GM12872 (cell line): Measurements from ENCODE around the gene TAF5L.

Source experiments
- TF ChIP-seq, protein P1 (sequence below): IDR thresholded peaks from 3 replicates; pipeline ENCODE4 v1.5.1; 2011; ENCODE audit warnings: low read depth, mild to moderate bottlenecking, low read length, moderate library complexity; ENCODE audit not compliant: insufficient read depth

TAF5L gene

DNA sequence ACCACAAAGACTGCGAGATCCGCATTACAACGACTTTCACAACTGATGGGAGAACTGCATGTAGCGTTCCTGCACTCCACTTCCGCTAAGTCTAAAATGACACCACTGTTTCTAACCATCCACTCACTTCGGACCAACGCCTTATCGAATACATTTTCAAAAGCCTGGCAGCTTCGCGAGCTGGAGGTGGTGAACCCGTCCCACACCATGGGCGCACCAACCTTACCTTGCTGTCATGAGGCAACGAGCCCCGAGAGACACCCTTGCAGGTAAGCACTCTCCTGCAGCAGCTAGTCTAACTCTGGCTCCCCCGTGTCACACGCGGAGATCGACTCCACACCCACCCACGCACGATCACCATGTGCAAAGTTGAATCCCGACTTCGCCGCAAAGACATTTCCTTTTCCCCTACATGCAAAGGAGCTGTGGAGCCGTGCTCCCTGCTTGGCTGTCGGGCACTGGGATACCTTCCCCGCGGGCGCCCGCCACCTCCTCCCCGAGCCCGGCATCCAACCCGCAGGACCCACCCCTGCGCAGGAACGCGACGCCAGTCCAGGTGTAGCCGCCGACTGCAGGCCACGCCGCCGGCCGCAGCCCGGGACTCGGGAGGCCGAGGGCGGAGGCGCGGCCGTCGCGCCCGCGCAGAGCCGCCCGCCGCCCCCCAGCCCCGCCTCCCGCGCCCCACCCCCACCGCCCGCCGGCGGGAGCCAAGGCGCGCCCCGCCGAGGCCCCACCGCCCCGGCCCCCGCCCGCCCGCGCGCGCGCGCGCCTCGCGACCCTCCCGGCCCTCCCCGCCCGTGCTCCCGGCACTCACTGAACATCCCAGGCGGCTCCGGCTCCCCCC, 629 bp downstream of the TAF5L start:
- TF ChIP-seq, protein P1, sequence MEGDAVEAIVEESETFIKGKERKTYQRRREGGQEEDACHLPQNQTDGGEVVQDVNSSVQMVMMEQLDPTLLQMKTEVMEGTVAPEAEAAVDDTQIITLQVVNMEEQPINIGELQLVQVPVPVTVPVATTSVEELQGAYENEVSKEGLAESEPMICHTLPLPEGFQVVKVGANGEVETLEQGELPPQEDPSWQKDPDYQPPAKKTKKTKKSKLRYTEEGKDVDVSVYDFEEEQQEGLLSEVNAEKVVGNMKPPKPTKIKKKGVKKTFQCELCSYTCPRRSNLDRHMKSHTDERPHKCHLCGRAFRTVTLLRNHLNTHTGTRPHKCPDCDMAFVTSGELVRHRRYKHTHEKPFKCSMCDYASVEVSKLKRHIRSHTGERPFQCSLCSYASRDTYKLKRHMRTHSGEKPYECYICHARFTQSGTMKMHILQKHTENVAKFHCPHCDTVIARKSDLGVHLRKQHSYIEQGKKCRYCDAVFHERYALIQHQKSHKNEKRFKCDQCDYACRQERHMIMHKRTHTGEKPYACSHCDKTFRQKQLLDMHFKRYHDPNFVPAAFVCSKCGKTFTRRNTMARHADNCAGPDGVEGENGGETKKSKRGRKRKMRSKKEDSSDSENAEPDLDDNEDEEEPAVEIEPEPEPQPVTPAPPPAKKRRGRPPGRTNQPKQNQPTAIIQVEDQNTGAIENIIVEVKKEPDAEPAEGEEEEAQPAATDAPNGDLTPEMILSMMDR = no peak

DNA sequence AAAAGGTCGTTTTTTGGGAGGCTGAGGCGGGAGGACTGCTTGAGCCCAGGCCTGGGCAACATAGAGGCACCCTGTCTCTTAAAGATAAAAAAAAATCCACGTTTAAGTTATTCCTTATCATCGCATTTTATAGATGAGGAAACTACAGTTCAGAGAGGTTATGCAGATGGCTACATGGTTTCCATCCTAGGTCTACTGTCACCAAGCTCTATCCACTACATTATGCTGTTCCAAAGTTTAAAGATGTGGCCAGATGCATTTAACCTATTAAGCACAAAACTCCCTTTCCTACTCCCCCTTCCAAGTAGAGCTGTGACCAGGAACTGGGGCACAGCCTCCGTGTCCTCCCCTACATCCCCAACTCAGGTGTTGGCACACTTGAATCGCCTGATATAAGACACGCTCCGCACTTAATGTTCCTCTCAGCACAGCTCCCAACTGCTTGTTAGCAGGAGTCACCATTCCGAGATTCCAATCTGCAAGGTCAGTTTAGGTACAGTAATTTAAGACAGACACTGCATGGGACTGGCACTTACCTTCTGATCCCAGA, 1.3 kb downstream of the TAF5L start:
- TF ChIP-seq, protein P1 = no peak

DNA sequence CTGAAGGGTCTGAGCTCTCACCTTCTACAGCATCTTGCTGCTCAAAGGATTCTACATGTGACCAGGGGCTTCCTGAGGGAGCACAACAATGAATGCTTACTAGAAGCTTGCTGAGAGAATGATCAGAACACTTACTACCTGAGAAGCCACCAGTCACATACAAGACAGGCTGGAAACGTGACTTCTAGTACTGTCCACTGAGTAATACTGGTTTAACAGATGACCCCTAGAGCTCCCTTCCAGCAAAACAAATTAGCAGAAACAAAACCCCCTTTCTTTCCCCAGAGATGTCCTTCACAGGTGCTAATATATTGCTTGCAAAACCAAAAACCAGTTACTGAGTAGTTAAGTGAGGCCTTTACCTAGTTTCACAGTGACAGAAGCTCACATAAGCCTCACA, 2.1 kb downstream of the TAF5L start:
- TF ChIP-seq, protein P1 = no peak

DNA sequence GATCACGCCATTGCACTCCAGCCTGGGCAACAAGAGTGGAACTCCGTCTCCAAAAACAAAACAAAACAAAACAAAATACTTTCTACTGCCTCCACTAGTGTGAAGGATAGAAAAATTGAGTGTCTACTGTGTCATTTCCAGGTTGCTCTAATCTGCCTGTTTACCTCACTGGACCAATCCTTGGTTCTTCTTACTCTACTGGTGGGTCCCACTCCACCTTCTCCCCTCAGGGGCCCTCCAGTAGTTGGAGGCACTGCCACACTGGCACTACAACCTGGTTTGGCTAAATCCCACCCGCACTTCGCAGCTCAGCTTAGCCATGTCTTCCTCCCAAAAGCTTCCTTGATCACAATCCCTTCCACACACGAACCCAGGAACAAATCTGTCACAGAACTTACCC, 2.7 kb downstream of the TAF5L start:
- TF ChIP-seq, protein P1 = no peak

DNA sequence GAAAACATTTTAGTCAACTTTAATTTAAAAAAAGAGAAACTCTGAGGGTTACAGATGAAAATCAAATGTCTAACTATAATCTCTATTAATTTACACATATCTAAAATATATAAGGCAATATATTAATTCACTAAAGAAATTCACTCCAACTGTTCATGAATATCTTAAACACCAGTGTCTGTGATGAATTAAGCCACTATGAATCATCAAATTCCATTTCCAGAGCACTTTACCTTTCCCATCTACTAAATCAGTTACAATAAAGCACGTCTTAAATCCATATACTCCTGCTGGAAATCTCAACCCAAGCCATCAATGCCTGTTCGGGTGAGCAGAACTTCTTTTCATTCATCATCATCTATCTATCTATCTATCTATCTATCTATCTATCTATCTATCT, 4.3 kb downstream of the TAF5L start:
- TF ChIP-seq, protein P1 = no peak

DNA sequence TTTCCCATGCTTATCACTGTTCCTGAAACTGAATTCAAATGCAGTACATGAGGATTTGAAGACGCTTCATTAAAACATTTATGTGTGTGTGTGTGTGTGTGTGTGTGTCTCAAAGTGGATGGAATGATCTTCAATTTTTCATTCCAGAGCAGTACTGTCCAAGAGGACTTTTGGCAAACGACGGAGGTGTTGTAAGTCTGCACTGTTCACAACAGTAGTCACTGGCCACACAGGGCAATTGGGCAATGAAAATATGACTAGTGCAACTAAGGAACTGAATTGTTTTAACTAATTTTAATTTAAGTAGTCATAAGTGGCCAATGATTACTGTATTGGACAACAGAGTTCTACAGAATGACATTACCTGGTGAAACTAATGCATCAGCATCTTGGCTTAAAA, 5.0 kb downstream of the TAF5L start:
- TF ChIP-seq, protein P1 = no peak

DNA sequence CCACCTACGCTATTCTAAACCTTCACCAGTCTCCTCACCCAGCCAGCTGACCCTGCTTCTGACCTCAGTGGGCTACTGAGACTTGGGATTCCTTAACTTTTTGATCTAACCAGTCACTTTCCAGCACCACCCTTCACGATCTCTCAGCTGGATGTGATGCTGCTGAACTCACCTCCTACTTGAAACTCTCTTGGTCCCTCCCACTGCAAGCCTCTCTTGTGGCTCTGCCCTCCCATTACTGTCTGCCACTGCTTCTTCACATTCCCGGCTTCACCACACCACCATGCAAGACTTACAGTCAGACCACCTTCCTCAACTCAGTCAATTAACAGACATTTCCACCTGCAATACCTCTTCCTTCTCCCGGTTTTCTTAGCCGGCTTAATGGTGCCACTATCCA, 6.3 kb downstream of the TAF5L start:
- TF ChIP-seq, protein P1 = no peak
